CD14-positive monocyte (primary cell): Measurements from ENCODE around the gene DMRTC2. TPM values are rescaled to one million over a fixed set of nuclear protein-coding genes. Genes with fewer than 3 reads are reported as not detected.

Source experiments
- DNase-seq, 3 donors: peaks; one replicate each; pipeline ENCODE4 v3.0.0-alpha.2; 2011 to 2022
- H2AFZ ChIP-seq: 2 replicates; pipeline ENCODE4 v1.6.0; 2012; ENCODE audit warnings: mild to moderate bottlenecking, low read depth, low read length, inconsistent platforms; ENCODE audit not compliant: insufficient read depth, poor library complexity, severe bottlenecking
- H3K27ac ChIP-seq, 2 donors: 1 replicate in 1 of 2; 2 replicates in 1 of 2; pipeline ENCODE4 v1.5.1; 2012 to 2013; ENCODE audit warnings: low read length in 2 of 2, control low read depth in 1 of 2, inconsistent platforms in 1 of 2, low read depth in 1 of 2, mild to moderate bottlenecking in 1 of 2
- H3K27me3 ChIP-seq, 2 donors: one replicate each; pipeline versions ENCODE4 v1.6.0 to v1.6.1; 2011 to 2013; ENCODE audit warnings: low read length in 2 of 2; ENCODE audit not compliant: control insufficient read depth in 2 of 2, insufficient read depth in 2 of 2
- H3K36me3 ChIP-seq, 2 donors: replicated peaks in 1 of 2; 1 replicate in 1 of 2; 2 replicates in 1 of 2; pipeline versions ENCODE4 v1.5.1 to v1.6.1; 2012 to 2013; ENCODE audit warnings: low read length in 2 of 2, control low read depth in 1 of 2, inconsistent platforms in 1 of 2, mild to moderate bottlenecking in 1 of 2; ENCODE audit not compliant: insufficient read depth in 2 of 2, control insufficient read depth in 1 of 2
- H3K4me1 ChIP-seq, 2 donors: 1 replicate in 1 of 2; 2 replicates in 1 of 2; pipeline versions ENCODE4 v1.5.1 to v1.6.1; 2012 to 2013; ENCODE audit warnings: low read length in 2 of 2, control low read depth in 1 of 2, inconsistent platforms in 1 of 2, mild to moderate bottlenecking in 1 of 2, moderate library complexity in 1 of 2; ENCODE audit not compliant: insufficient read depth in 2 of 2, control insufficient read depth in 1 of 2
- H3K4me2 ChIP-seq: replicated peaks from 2 replicates; pipeline ENCODE3; 2012; ENCODE audit warnings: low read length, moderate library complexity, mild to moderate bottlenecking; ENCODE audit not compliant: poor library complexity, severe bottlenecking; ENCODE audit errors: extremely low read depth
- H3K4me3 ChIP-seq, 3 experiments: fragments of 200-600 bp in 1 of 3; sonication (generic) in 1 of 3; replicated peaks in 1 of 3; 1 replicate in 2 of 3; 2 replicates in 1 of 3; pipeline ENCODE4 v1.5.1; 2011 to 2013; ENCODE audit warnings: low read length in 3 of 3, mild to moderate bottlenecking in 3 of 3, control low read depth in 2 of 3, low read depth in 2 of 3, inconsistent platforms in 1 of 3, moderate library complexity in 1 of 3
- H3K79me2 ChIP-seq: 2 replicates; pipeline ENCODE4 v1.6.0; 2012; ENCODE audit warnings: mild to moderate bottlenecking, control low read depth, inconsistent platforms, low read length, moderate library complexity; ENCODE audit not compliant: insufficient read depth
- H3K9ac ChIP-seq: 2 replicates; pipeline ENCODE4 v1.6.0; 2017; ENCODE audit warnings: low read length, mild to moderate bottlenecking; ENCODE audit not compliant: insufficient read depth, poor library complexity, severe bottlenecking
- H3K9me3 ChIP-seq, 2 donors: replicated peaks in 1 of 2; 1 replicate in 1 of 2; 2 replicates in 1 of 2; pipeline versions ENCODE4 v1.5.1 to v1.6.1; 2012 to 2013; ENCODE audit warnings: low read length in 2 of 2, control low read depth in 1 of 2; ENCODE audit not compliant: control insufficient read depth in 1 of 2, insufficient read depth in 1 of 2
- H4K20me1 ChIP-seq: 2 replicates; pipeline ENCODE4 v1.6.0; 2012; ENCODE audit warnings: mild to moderate bottlenecking, low read length, control low read depth, moderate library complexity; ENCODE audit not compliant: insufficient read depth
- H3K27ac Mint-ChIP-seq, 7 donors: one replicate each; pipeline ENCODE4 v1.8.0; 2020; ENCODE audit warnings: mild to moderate bottlenecking in 7 of 7, mixed read lengths in 7 of 7, moderate library complexity in 6 of 7, inconsistent platforms in 2 of 7
- H3K27me3 Mint-ChIP-seq, 3 donors: one replicate each; pipeline ENCODE4 v1.8.0; 2021 to 2022; ENCODE audit warnings: low read depth in 3 of 3, mild to moderate bottlenecking in 3 of 3, mixed read lengths in 3 of 3, moderate library complexity in 3 of 3, inconsistent platforms in 1 of 3
- H3K36me3 Mint-ChIP-seq, 2 donors: one replicate each; pipeline ENCODE4 v1.8.0; 2020; ENCODE audit warnings: mixed read lengths in 2 of 2, inconsistent platforms in 1 of 2, mild to moderate bottlenecking in 1 of 2
- H3K4me1 Mint-ChIP-seq: one replicate; pipeline ENCODE4 v1.8.0; 2020; ENCODE audit warnings: mild to moderate bottlenecking, mixed read lengths
- H3K4me3 Mint-ChIP-seq, 2 donors: one replicate each; pipeline ENCODE4 v1.8.0; 2020; ENCODE audit warnings: mild to moderate bottlenecking in 2 of 2, mixed read lengths in 2 of 2, moderate library complexity in 1 of 2
- H3K9me3 Mint-ChIP-seq, 7 donors: one replicate each; pipeline ENCODE4 v1.8.0; 2020 to 2022; ENCODE audit warnings: mixed read lengths in 7 of 7, mild to moderate bottlenecking in 6 of 7, moderate library complexity in 6 of 7, inconsistent platforms in 2 of 7
- WGBS: methylation state at CpG from one replicate; pipeline ENCODE4 v1.1.5; 2013; ENCODE audit warnings: missing lambda C conversion rate; ENCODE audit not compliant: insufficient coverage; 5-methylcytosine and 5-hydroxymethylcytosine counted together
- intact Hi-C, 2 donors: fragments of 100-400 bp; cut with micrococcal nuclease; formaldehyde crosslinking; loops; one replicate each; pipeline versions ENCODE4 v1.15.0 to v1.15.1; 2023
- polyA plus RNA-seq, 3 donors: library from polyadenylated mRNA; depleted of rRNA in 1 of 3; unstranded in 2 of 3; stranded (reverse) in 1 of 3; fragments of 300-500 nt in 2 of 3; fragments of >200 nt in 1 of 3; fragmentation: Illumina TruSeq in 2 of 3; gene quantifications; 1 replicate in 2 of 3; 2 replicates in 1 of 3; pipeline ENCODE4 v1.2.3, GENCODE V29; 2012 to 2021
- TF ChIP-seq, protein P1 (sequence below): fragments of 200-600 bp; IDR thresholded peaks from one replicate; pipeline ENCODE4 v1.8.0; 2022; ENCODE audit warnings: antibody characterized with exemption, mild to moderate bottlenecking

DMRTC2 gene
- polyA plus RNA-seq, 3 donors = not detected

DNA sequence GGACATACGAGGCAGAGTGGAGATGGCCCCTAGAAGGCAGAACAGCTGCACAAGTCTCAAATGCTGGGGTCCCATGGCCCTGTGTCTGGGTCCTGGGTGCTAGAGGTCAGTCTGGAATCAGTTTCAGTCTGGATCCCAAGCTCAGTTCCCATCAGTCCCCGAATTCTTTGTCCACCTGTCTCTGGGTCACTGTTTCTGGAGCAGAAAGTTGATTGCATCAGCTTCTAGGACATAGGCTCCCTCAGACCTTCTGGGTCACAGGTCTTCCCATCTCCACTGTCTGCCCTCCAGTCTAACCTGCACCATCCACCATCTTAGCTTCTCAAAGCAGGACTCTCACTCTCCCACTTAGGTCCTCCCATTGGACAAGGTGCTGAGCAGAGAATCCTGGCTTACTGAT, 5.6 kb upstream of the DMRTC2 start:
- H3K9ac ChIP-seq = no peak overlapping the region
- H2AFZ ChIP-seq = no peak overlapping the region
- intact Hi-C loops = no loop called here
- TF ChIP-seq, protein P1, sequence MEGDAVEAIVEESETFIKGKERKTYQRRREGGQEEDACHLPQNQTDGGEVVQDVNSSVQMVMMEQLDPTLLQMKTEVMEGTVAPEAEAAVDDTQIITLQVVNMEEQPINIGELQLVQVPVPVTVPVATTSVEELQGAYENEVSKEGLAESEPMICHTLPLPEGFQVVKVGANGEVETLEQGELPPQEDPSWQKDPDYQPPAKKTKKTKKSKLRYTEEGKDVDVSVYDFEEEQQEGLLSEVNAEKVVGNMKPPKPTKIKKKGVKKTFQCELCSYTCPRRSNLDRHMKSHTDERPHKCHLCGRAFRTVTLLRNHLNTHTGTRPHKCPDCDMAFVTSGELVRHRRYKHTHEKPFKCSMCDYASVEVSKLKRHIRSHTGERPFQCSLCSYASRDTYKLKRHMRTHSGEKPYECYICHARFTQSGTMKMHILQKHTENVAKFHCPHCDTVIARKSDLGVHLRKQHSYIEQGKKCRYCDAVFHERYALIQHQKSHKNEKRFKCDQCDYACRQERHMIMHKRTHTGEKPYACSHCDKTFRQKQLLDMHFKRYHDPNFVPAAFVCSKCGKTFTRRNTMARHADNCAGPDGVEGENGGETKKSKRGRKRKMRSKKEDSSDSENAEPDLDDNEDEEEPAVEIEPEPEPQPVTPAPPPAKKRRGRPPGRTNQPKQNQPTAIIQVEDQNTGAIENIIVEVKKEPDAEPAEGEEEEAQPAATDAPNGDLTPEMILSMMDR = no peak
- no peak overlapping the region for H3K27ac Mint-ChIP-seq
- H3K9me3 Mint-ChIP-seq = peaks cover 0 to 2% (median 1%) of the 10 kb centered on the region in 7 donors
- no peaks in the 10 kb centered on the region for H4K20me1 ChIP-seq
- H3K4me2 ChIP-seq = no peak overlapping the region
- peaks cover 22% of the 10 kb centered on the region for H3K4me1 Mint-ChIP-seq
- no peak overlapping the region for H3K4me3 Mint-ChIP-seq
- no peaks in the 10 kb centered on the region for H3K36me3 Mint-ChIP-seq
- DNase-seq = no peak
- H3K27me3 Mint-ChIP-seq = peaks cover 3 to 13% (median 5%) of the 10 kb centered on the region in 3 donors
- H3K27me3 ChIP-seq = no peaks in the 10 kb centered on the region
- no peaks in the 10 kb centered on the region for H3K79me2 ChIP-seq
- H3K4me1 ChIP-seq = peaks cover 11 to 17% of the 10 kb centered on the region in 2 donors
- H3K36me3 ChIP-seq = no peaks in the 10 kb centered on the region
- H3K27ac ChIP-seq = no peak overlapping the region
- H3K9me3 ChIP-seq = no peaks in the 10 kb centered on the region
- H3K4me3 ChIP-seq = no peak overlapping the region
- WGBS = 91% methylated on average over 1 of the region's 2 CpGs

GRCh38 chr19:41843371-41843770, 1.5 kb upstream of the DMRTC2 start:
- Mint-ChIP-seq H3K4me1 (peaks cover 20% of the 10 kb centered on the region), H3K27ac (no peak overlapping the region), H3K27me3 (peaks cover 2 to 9% (median 8%) of the 10 kb centered on the region in 3 donors), H3K36me3 (no peaks in the 10 kb centered on the region), H3K9me3 (peaks cover 0 to 10% (median 5%) of the 10 kb centered on the region in 7 donors), H3K4me3 (no peak overlapping the region)
- intact Hi-C loops = no loop called here
- Histone ChIP-seq H3K79me2 (no peaks in the 10 kb centered on the region), H3K27me3 (no peaks in the 10 kb centered on the region), H3K9me3 (no peaks in the 10 kb centered on the region), H3K4me3 (no peak overlapping the region), H2AFZ (no peak overlapping the region), H3K4me1 (peaks cover 11 to 17% of the 10 kb centered on the region in 2 donors), H3K9ac (no peak overlapping the region), H3K36me3 (no peaks in the 10 kb centered on the region), H3K4me2 (no peak overlapping the region), H4K20me1 (no peaks in the 10 kb centered on the region), H3K27ac (no peak overlapping the region)
- TF ChIP-seq, protein P1 = no peak
- DNase-seq = no peak
- WGBS = 88% methylated on average over 2 of the region's 7 CpGs
